GM12878 (cell line): Measurements from ENCODE around the gene CFHR3. TPM values are rescaled to one million over a fixed set of nuclear protein-coding genes. Genes with fewer than 3 reads are reported as not detected.
"Not testable (repeated sequence)": the region's sequence is repeated elsewhere in the genome, so short reads cannot be mapped to it uniquely, and the experiment has no call there.

Source experiments
- ATAC-seq: fragments of 200-7000 bp; cut with Tn5 transposase; 3 replicates; pipeline ENCODE4 v1.9.1; 2020; ENCODE audit warnings: mild to moderate bottlenecking, moderate library complexity
- BruUV-seq: library from RNA; stranded (reverse); fragments of 400-500 nt; replicated peaks from 2 replicates; lab custom pipeline; 2021; lab: Mats Ljungman, UMichigan
- CTCF ChIA-PET: fragments of 300-600 bp; sonication (Branson Sonifier 250); formaldehyde crosslinking; extraction: SDS; loops from one replicate; lab custom pipeline; 2021; ENCODE audit warnings: inconsistent platforms; lab: Yijun Ruan, JAX
- POLR2A ChIA-PET: fragments of 350-600 bp; formaldehyde crosslinking; extraction: SDS; loops from one replicate; lab custom pipeline; 2021; ENCODE audit warnings: inconsistent platforms; lab: Charles Lee
- RAD21 ChIA-PET: fragments of 300-600 bp; sonication (Branson Sonifier 250); formaldehyde crosslinking; loops from one replicate; lab custom pipeline; 2023; ENCODE audit warnings: antibody characterized with exemption; ENCODE audit not compliant: unreplicated experiment; lab: Charles Lee
- SMC1A ChIA-PET: fragments of 300-600 bp; sonication (Branson Sonifier 250); formaldehyde crosslinking; loops from one replicate; lab custom pipeline; 2023; ENCODE audit not compliant: unreplicated experiment, uncharacterized antibody; lab: Charles Lee
- DNase-seq: peaks from one replicate; pipeline ENCODE4 v3.0.0-alpha.2; 2011; ENCODE audit warnings: low read depth, low spot score
- FAIRE-seq: peaks from 3 replicates; lab custom pipeline; 2011; peaks lifted over from hg19 to GRCh38; lab: Jason Lieb, UNC
- H2AFZ ChIP-seq: 2 replicates; pipeline ENCODE4 v1.6.0; 2011; ENCODE audit warnings: low read depth, low read length, control low read depth; ENCODE audit not compliant: control insufficient read depth
- H3K27ac ChIP-seq: 2 replicates; pipeline ENCODE4 v1.5.1; 2011; ENCODE audit warnings: control low read depth; ENCODE audit not compliant: control insufficient read depth, insufficient read depth
- H3K27me3 ChIP-seq, 2 experiments: replicated peaks in 1 of 2; 2 replicates each; pipeline versions ENCODE4 v1.6.0 to v1.6.1; 2011; ENCODE audit warnings: low read length in 1 of 2; ENCODE audit not compliant: control insufficient read depth in 2 of 2, insufficient read depth in 2 of 2
- H3K36me3 ChIP-seq, 2 experiments: 2 replicates each; pipeline ENCODE4 v1.5.1; 2011; ENCODE audit warnings: low read length in 1 of 2; ENCODE audit not compliant: control insufficient read depth in 2 of 2, insufficient read depth in 2 of 2
- H3K4me1 ChIP-seq: 2 replicates; pipeline ENCODE4 v1.6.1; 2011; ENCODE audit warnings: mild to moderate bottlenecking, low read length, moderate library complexity, mixed read lengths; ENCODE audit not compliant: control insufficient read depth, insufficient read depth
- H3K4me2 ChIP-seq: 2 replicates; pipeline ENCODE4 v1.6.0; 2011; ENCODE audit warnings: control low read depth; ENCODE audit not compliant: control insufficient read depth, insufficient read depth
- H3K4me3 ChIP-seq: fragments of 200-600 bp; sonication (generic); 2 replicates; pipeline ENCODE4 v1.5.1; 2016
- H3K79me2 ChIP-seq: 2 replicates; pipeline ENCODE4 v1.6.0; 2011; ENCODE audit warnings: low read length; ENCODE audit not compliant: control insufficient read depth, insufficient read depth
- H3K9ac ChIP-seq: 2 replicates; pipeline ENCODE4 v1.8.0; 2011; ENCODE audit warnings: low read length, control low read depth, mixed read lengths; ENCODE audit not compliant: control insufficient read depth, insufficient read depth
- H3K9me3 ChIP-seq: replicated peaks from 3 replicates; pipeline ENCODE4 v1.5.1; 2011; ENCODE audit warnings: mild to moderate bottlenecking, low read length; ENCODE audit not compliant: control insufficient read depth, insufficient read depth
- H4K20me1 ChIP-seq: 2 replicates; pipeline ENCODE4 v1.6.0; 2011; ENCODE audit not compliant: control insufficient read depth, insufficient read depth
- E2F4 ChIP-seq: IDR thresholded peaks from 2 replicates; pipeline ENCODE4 v1.6.1; 2012; ENCODE audit warnings: low read depth, low read length, improper control_type of control experiment
- IKZF1 ChIP-seq: fragments of 450-650 bp; conservative IDR thresholded peaks from 2 replicates; pipeline ENCODE4 v1.6.1; 2017; ENCODE audit warnings: antibody characterized with exemption, mild to moderate bottlenecking
- NRF1 ChIP-seq: conservative IDR thresholded peaks from 2 replicates; pipeline ENCODE4 v1.6.1; 2011; ENCODE audit warnings: mild to moderate bottlenecking, low read depth, low read length, improper control_type of control experiment
- PAX8 ChIP-seq: fragments of 450-650 bp; IDR thresholded peaks from 2 replicates; pipeline ENCODE4 v1.6.1; 2017; ENCODE audit warnings: mild to moderate bottlenecking, moderate library complexity
- SP1 ChIP-seq: IDR thresholded peaks from one replicate; pipeline ENCODE4 v1.6.1; 2011; ENCODE audit warnings: low read depth, low read length
- SREBF2 ChIP-seq: IDR thresholded peaks from 2 replicates; pipeline ENCODE4 v1.6.1; 2012; ENCODE audit warnings: mild to moderate bottlenecking, low read length
- SRF ChIP-seq, 2 experiments: IDR thresholded peaks; 2 replicates each; pipeline ENCODE4 v1.6.1; 2011; ENCODE audit warnings: low read depth in 2 of 2, low read length in 2 of 2, mild to moderate bottlenecking in 1 of 2, moderate library complexity in 1 of 2
- SUPT20H ChIP-seq: IDR thresholded peaks from 2 replicates; pipeline ENCODE4 v1.6.1; 2011; ENCODE audit warnings: low read depth, mild to moderate bottlenecking, low read length, moderate library complexity, borderline replicate concordance; ENCODE audit not compliant: control insufficient read depth
- ZNF622 ChIP-seq: fragments of 450-650 bp; IDR thresholded peaks from 2 replicates; pipeline ENCODE4 v1.6.1; 2017; ENCODE audit warnings: mild to moderate bottlenecking, inconsistent platforms
- ZSCAN29 ChIP-seq: fragments of 450-650 bp; IDR thresholded peaks from 2 replicates; pipeline ENCODE4 v1.6.1; 2017; ENCODE audit warnings: mild to moderate bottlenecking, moderate library complexity
- WGBS: methylation state at CpG from one replicate; pipeline ENCODE4 v1.1.6; 2016; ENCODE audit warnings: low lambda C conversion rate; ENCODE audit not compliant: insufficient replicate concordance, insufficient coverage; ENCODE audit errors: missing lambda C conversion rate; 5-methylcytosine and 5-hydroxymethylcytosine counted together
- in situ Hi-C: fragments of 300-500 bp; cut with MboI; formaldehyde crosslinking; loops from 9 replicates; pipeline ENCODE4 v1.14.3; 2018; ENCODE audit warnings: mixed read lengths
- intact Hi-C: fragments of 100-400 bp; cut with micrococcal nuclease; formaldehyde crosslinking; loops from one replicate; pipeline ENCODE4 v1.14.2; 2022; ENCODE audit not compliant: unreplicated experiment
- polyA plus RNA-seq, 11 experiments: library from polyadenylated mRNA; depleted of rRNA in 4 of 11; unstranded in 6 of 11; stranded (reverse) in 5 of 11; fragments of >200 nt; fragmentation: Nextera tagmentation in 4 of 11; fragmentation: Illumina TruSeq in 1 of 11; extraction: Ambion mirVana in 4 of 11; extraction: Trizol in 1 of 11; gene quantifications; 1 replicate in 1 of 11; 2 replicates in 10 of 11; pipeline versions ENCODE4 v1.2.1 to v1.2.3, GENCODE V29; 2011 to 2016; ENCODE audit warnings: inconsistent platforms in 2 of 11, missing spikeins in 2 of 11, low read depth in 1 of 11
- total RNA-seq, 4 experiments: library from RNA; depleted of rRNA in 3 of 4; stranded (reverse); fragments of >200 nt in 3 of 4; fragmentation: Illumina TruSeq in 1 of 4; extraction: Trizol in 1 of 4; gene quantifications; 2 replicates each; pipeline versions ENCODE4 v1.2.1 to v1.2.3, GENCODE V29; 2013 to 2021

Gene CFHR3
- total and polyA plus RNA-seq, 10 of the 15 experiments (the other 5 are each of a cell fraction or from before 2014, with no cell fraction given) = 0.17 TPM; not detected in 9

- RAD21 ChIA-PET = interaction anchor here (0.7 kb wide), 1 partner anchor 9 kb away, joined by 3 read pairs; no protein-coding TSS in a partner anchor
- TF ChIP-seq PAX8 = no peak
- no peaks in the 10 kb centered on the region for H3K4me1 ChIP-seq
- in situ Hi-C loops = no loop called here
- H3K4me3 ChIP-seq = no peak overlapping the region
- no peaks in the 10 kb centered on the region for H3K27me3 ChIP-seq
- FAIRE-seq (no peak), DNase-seq (no peak), ATAC-seq (no peak)
- no peak overlapping the region for H3K4me2 ChIP-seq
- SMC1A ChIA-PET = no interaction called here
- H3K79me2 ChIP-seq = no peaks in the 10 kb centered on the region
- no peak overlapping the region for H3K27ac ChIP-seq
- no peaks in the 10 kb centered on the region for H3K36me3 ChIP-seq
- H4K20me1 ChIP-seq = no peaks in the 10 kb centered on the region
- intact Hi-C loops = no loop called here
- CTCF ChIA-PET = no interaction called here
- POLR2A ChIA-PET = no interaction called here
- H3K9ac ChIP-seq = no peak overlapping the region
- WGBS = 21% methylated on average over 13 of the region's 13 CpGs
- no TSS peak for BruUV-seq
- H3K9me3 ChIP-seq = no peaks in the 10 kb centered on the region
- no peak overlapping the region for H2AFZ ChIP-seq
Observed at GRCh38 chr1:196777603-196778002, 3.0 kb downstream of the CFHR3 start.

DNA sequence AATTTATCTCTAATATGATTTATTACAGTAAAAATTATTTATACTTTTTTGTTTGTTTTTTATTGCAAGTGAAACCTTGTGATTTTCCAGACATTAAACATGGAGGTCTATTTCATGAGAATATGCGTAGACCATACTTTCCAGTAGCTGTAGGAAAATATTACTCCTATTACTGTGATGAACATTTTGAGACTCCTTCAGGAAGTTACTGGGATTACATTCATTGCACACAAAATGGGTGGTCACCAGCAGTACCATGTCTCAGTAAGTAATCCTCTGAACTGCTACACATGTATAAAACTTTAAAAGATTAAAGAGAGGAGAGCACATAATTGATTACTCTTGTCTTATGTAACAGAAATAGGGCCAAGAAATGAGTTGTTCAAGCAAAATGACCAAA, 4.5 kb downstream of the CFHR3 start:
- Histone ChIP-seq H3K36me3 (no peaks in the 10 kb centered on the region), H3K27ac (no peak overlapping the region), H3K4me2 (no peak overlapping the region), H3K79me2 (no peaks in the 10 kb centered on the region), H3K9ac (no peak overlapping the region), H3K4me3 (no peak overlapping the region), H3K27me3 (no peaks in the 10 kb centered on the region), H3K4me1 (no peaks in the 10 kb centered on the region), H3K9me3 (no peaks in the 10 kb centered on the region), H4K20me1 (no peaks in the 10 kb centered on the region), H2AFZ (no peak overlapping the region)
- FAIRE-seq (no peak), ATAC-seq (no peak), DNase-seq (no peak)
- intact Hi-C loops = no loop called here
- POLR2A ChIA-PET = no interaction called here
- CTCF ChIA-PET = no interaction called here
- RAD21 ChIA-PET = no interaction called here
- SMC1A ChIA-PET = no interaction called here
- 92% methylated on average over 1 of the region's 1 CpG for WGBS
- TF ChIP-seq E2F4 = no peak
- TF ChIP-seq SRF (IDR thresholded peaks at IDR 0.05; ENCODE audit: low read depth in 2 of 2, low read length in 2 of 2) = no peak
- TF ChIP-seq ZSCAN29 = no peak
- no peak for TF ChIP-seq SP1
- no peak for TF ChIP-seq ZNF622
- no peak for TF ChIP-seq SREBF2
- no peak for TF ChIP-seq NRF1
- no peak for TF ChIP-seq IKZF1
- TF ChIP-seq SUPT20H = no peak
- BruUV-seq = no TSS peak
- in situ Hi-C loops = no loop called here

- SMC1A ChIA-PET, FAIRE-seq, H3K9me3 ChIP-seq, ATAC-seq, H3K27ac ChIP-seq, RAD21 ChIA-PET, H3K4me3 ChIP-seq, POLR2A ChIA-PET, H4K20me1 ChIP-seq, H3K27me3 ChIP-seq, H3K79me2 ChIP-seq, H3K36me3 ChIP-seq, H2AFZ ChIP-seq, DNase-seq, H3K4me2 ChIP-seq, H3K4me1 ChIP-seq, intact Hi-C loops, BruUV-seq, in situ Hi-C loops, CTCF ChIA-PET, H3K9ac ChIP-seq: not testable (repeated sequence)
- WGBS = 17% methylated on average over 1 of the region's 1 CpG
Observed at GRCh38 chr1:196791252-196791651, 16.6 kb downstream of the CFHR3 start.
